HCT116 (cell line): ENCODE data around the gene PNKP.

Experiments
- ATF3 ChIP-seq: IDR thresholded peaks from 2 replicates; pipeline ENCODE4 v1.6.1; 2012
- CEBPB ChIP-seq: IDR thresholded peaks from 2 replicates; pipeline ENCODE4 v1.6.1; 2012; ENCODE audit warnings: low read depth
- CTCF ChIP-seq, 3 experiments: fragments of 200-600 bp in 1 of 3; sonication (generic) in 1 of 3; IDR thresholded peaks in 2 of 3; conservative IDR thresholded peaks in 1 of 3; 2 replicates each; pipeline ENCODE4 v1.5.1; 2012 to 2017; ENCODE audit warnings: low read depth in 2 of 3, low read length in 2 of 3, antibody characterized with exemption in 1 of 3, borderline replicate concordance in 1 of 3, control low read depth in 1 of 3, mild to moderate bottlenecking in 1 of 3, mixed read lengths in 1 of 3, mixed run types in 1 of 3, moderate library complexity in 1 of 3; ENCODE audit not compliant: insufficient read depth in 1 of 3
- EZH2 ChIP-seq: fragments of 200-600 bp; sonication (generic); IDR thresholded peaks from 2 replicates; pipeline ENCODE4 v1.6.1; 2017; ENCODE audit warnings: antibody characterized with exemption, mixed run types
- POLR2AphosphoS5 ChIP-seq: IDR thresholded peaks from 2 replicates; pipeline ENCODE4 v1.6.1; 2011; ENCODE audit warnings: mild to moderate bottlenecking, low read depth, low read length, moderate library complexity
- SP1 ChIP-seq: IDR thresholded peaks from 2 replicates; pipeline ENCODE4 v1.6.1; 2012; ENCODE audit warnings: low read depth
- ZBTB33 ChIP-seq: IDR thresholded peaks from 2 replicates; pipeline ENCODE4 v1.6.1; 2011; ENCODE audit warnings: mild to moderate bottlenecking, low read length, moderate library complexity; ENCODE audit not compliant: insufficient replicate concordance; ENCODE audit errors: extremely low read depth

DNA sequence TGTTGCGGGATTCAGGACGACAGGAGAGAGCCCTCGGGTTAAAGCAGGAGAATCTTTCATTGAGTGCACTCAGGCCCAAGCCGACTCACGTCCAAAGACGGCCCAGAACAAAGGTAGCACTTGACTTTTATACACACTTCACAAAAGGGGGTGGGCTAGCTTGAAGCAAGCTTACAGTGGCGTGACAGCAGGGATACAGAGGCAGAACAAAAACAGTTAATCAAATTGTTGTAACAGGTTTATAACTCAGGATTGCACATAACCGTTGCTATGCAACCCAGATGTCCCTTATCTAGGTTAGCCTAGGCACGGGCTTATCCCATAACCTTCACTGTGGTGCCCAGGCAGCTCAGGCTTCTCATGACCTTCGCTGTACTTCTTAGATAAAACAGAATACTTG, 47.3 kb downstream of the PNKP start:
- TF ChIP-seq SP1, result no peak
- TF ChIP-seq CTCF (IDR thresholded peaks at IDR 0.05 in 2 of 3, conservative IDR thresholded peaks at IDR 0.05 in 1 of 3; ENCODE audit: borderline replicate concordance in 1 of 3, insufficient read depth in 1 of 3, low read depth in 2 of 3, low read length in 2 of 3), result no peak
- no peak for TF ChIP-seq EZH2
- no peak for TF ChIP-seq ZBTB33
- TF ChIP-seq POLR2AphosphoS5, result no peak
- no peak for TF ChIP-seq ATF3
- no peak for TF ChIP-seq CEBPB
